8988T (cell line): ENCODE data around the gene NUDT9.
"Not testable (repeated sequence)": the region's sequence is repeated elsewhere in the genome, so short reads cannot be mapped to it uniquely, and the experiment has no call there.

ENCODE experiments used
- DNase-seq: peaks from one replicate; pipeline ENCODE4 v3.0.0; 2011

NUDT9 gene

GRCh38 chr4:87409420-87409939, 12.9 kb upstream of the NUDT9 start:
- no peak for DNase-seq

DNA sequence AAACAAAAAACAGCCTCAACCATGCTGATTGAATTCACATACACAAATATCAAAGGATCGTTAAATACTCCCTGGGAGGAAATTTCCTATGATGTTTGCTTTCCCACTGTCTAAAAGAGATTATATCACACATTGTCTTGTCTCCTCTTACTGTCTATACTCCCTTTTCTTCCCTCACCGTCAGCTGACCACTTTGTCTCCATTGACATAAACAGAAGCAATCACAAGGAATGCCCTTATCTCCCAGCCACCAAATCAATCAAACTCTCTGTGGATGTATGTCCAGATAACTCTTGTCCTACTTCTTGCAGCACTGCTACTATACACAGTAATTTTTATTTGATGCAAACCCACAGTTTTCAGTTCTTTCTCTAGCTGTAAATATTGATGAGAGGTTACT, 12.2 kb upstream of the NUDT9 start:
- no peak for DNase-seq

DNA sequence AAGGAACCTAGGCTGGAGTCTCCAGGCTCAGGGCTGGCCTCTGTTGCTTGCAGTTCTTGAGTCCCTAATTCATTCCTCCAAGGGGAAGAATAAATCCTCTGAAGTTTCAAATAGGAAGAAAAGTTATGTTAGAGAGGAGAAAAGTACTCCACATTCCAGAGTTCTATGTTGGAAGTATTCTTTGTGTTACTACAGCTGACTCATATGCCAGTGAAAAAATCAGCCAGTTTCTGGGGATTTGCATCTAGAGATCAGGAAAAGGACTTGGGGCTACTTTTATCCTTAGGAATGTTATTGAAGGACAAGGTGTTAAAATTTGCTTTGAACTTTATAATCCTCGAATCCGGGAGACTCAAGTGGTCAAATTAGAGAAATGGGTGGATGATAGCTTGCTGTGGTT, 11.7 kb upstream of the NUDT9 start:
- DNase-seq, result no peak

GRCh38 chr4:87414816-87415215, 7.6 kb upstream of the NUDT9 start:
- no peak for DNase-seq

DNA sequence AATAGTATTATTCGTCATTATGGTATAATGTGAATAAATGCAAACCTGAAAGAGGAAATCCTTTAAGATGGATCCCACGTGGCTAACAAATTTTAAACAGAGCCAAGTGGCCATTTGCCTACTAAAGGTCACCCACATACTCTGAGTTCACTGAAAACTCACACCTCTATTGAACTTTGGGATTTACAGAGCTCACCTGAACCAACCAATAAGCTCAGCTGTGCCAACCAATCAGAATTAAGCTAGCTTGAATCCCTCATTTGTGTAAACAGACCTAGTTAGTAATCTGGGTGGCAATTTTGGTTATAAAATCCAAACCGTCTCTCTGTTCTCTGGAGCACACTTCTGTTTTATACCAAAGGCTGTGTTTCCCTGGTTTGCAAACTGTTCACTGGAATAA, 5.4 kb upstream of the NUDT9 start:
- no peak for DNase-seq

DNA sequence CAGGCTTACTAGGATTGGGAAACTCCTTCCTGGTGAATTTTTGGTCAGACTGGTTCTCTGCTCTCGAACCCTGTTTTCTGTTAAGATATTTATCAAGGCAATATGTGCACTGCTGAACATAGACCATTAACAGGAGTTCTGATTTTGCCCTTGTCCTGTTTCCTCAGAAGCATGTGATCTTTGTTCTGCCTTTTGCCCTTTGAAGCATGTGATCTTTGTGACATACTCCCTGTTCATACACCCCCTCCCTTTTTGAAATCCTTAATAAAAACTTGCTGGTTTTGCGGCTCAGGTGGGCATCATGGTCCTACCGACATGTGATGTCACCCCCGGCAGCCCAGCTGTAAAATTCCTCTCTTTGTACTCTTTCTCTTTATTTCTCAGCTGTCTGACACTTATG, 4.0 kb upstream of the NUDT9 start:
- DNase-seq, result not testable (repeated sequence)

GRCh38 chr4:87419578-87420249, 2.7 kb upstream of the NUDT9 start:
- DNase-seq, result no peak

GRCh38 chr4:87420276-87420830, 2.0 kb upstream of the NUDT9 start:
- no peak for DNase-seq

GRCh38 chr4:87423317-87424098, 1.1 kb downstream of the NUDT9 start:
- no peak for DNase-seq

DNA sequence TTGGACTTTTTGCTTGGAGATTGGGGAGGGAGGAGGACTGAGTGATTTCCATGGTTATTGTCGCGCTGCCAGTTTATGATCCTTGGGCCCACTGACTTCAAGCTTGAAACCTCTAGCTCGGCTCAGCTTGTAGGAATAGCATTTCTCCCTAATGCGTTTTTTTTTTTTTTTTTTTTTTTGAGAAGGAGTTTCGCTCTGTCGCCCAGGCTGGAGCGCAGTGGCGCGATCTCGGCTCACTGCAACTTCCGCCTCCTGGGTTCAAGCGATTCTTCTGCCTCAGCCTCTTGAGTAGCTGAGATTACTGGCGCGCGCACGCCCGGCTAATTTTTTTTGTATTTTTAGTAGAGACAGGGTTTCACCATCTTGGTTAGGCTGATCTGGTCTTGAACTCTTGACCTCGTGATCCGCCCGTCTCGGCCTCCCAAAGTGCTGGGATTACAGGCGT, 1.7 kb downstream of the NUDT9 start:
- not testable (repeated sequence) for DNase-seq

GRCh38 chr4:87425711-87426110, 3.3 kb downstream of the NUDT9 start:
- DNase-seq, result no peak

- no peak for DNase-seq
Observed at GRCh38 chr4:87426865-87427517, 4.6 kb downstream of the NUDT9 start.

DNA sequence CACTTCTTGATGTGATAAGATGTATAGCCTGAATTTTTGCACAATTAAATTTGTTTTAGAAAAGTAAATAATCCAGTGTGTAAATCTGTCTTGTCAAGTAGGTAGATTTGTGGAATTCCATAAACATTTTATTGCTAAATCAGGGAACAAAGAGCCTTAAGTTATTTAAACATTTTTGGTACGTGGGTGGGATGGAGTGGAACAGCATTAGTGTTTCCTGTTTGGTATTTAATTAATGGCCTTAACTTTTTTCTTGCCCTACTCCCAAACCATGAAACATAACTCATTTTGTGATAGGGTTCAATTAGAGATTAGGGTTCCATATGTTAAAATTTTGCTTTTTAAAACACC, 5.1 kb downstream of the NUDT9 start:
- no peak for DNase-seq

- DNase-seq, result no peak
Observed at GRCh38 chr4:87428979-87429378, 6.6 kb downstream of the NUDT9 start.

DNA sequence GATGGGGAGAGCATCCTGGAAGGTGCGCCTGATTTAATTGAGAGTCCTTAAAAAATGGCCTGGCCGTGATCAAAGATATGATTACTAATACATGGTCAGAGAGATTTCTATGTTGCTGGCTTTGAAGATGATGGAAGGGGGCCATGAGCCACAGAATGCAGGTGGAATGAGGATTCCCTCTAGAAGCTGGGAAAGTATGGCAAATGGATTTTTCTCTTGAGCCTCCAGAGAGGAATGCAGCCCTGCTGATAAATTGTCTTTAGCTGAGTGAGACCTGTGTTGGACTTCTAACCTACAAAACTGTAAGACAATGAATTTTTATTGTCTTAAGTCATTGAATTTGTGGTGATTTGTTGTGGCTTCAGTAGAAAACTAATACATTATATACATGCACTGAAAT, 7.7 kb downstream of the NUDT9 start:
- no peak for DNase-seq

- no peak for DNase-seq
Observed at GRCh38 chr4:87433342-87433741, 11.0 kb downstream of the NUDT9 start.

DNA sequence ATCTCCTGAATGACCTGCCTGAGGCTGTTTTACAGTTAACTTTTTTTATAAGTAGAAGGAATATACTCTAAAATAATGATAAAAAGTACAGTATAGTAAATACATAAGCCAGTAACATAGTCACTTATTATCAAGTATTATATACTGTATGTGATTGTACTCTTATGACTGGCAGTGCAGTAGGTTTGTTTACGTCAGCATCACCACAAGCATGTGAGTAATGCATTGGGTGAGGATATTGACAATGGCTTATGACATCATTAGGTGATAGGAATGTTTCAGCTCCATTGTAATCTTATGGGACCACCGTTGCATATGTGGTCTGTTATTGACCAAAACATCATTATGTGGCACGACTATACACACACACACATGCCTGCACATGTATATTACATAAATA, 20.5 kb downstream of the NUDT9 start:
- no peak for DNase-seq

DNA sequence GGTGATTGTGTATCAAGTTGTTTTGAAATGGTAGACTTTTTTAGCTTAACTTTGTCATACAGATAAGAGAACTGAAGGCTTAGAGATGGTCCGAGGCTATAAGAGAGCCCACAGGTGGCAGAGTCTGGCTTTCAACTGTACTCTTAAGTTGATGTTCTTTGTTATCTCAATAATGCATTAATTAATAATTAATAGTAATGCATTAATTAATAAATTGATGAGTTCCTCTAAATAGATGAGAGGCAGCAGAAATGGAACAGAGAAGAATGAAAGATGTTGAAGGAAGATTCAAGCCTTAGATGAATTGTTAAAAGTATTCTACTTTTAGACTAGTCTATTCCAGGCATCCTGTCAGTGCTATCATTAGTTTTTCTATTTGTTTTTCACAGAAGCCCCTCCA, 22.4 kb downstream of the NUDT9 start:
- no peak for DNase-seq

DNA sequence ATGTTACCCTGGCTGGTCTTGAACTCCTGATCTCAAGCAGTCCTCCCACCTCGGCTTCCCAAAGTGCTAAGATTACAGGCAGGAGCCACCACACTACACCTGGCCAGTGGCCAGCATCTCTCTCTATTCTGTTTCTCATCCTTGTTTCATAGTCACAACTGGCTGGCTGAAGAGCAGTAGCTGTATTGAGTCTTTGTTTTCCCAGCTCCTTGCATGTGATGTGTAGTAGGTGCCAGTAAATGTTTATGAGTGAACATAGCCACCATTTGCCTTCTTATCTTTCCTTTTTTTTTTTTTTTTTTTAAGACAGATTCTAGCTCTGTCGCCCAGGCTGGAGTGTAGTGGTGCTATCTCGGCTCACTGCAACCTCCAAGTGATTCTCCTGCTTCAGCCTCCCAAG, 23.6 kb downstream of the NUDT9 start:
- no peak for DNase-seq

- not testable (repeated sequence) for DNase-seq
Observed at GRCh38 chr4:87446375-87446774, 24.0 kb downstream of the NUDT9 start.

DNA sequence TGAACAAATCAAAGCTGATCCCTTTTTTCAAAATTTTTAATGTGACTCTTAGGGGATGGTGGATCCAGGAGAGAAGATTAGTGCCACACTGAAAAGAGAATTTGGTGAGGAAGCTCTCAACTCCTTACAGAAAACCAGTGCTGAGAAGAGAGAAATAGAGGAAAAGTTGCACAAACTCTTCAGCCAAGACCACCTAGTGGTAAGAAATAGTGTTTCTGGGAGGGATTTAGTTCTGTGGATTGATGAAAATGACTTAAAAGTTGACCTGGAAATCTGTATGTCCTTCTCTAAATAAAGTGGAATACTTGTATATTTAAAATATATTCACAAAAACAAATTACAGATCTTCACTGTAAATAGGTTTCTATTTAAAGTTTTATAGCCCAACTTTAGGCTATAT, 29.2 kb downstream of the NUDT9 start:
- DNase-seq, result no peak

DNA sequence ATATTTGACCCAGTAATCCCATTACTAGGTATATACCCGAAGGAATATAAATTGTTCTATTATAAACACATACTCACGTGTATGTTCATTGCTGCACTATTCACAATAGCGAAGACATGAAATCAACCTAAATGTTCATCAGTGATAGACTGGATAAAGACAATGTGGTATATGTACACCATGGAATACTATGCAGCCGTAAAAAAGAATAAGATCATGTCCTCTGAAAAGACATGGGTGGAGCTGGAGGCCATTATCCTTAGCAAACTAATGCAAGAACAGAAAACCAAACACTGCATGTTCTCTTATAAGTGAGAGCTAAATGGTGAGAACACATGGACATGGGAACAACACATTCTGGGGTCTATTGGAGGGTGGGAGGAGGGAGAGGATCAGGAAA, 36.5 kb downstream of the NUDT9 start:
- no peak for DNase-seq

- DNase-seq, result no peak
Observed at GRCh38 chr4:87461281-87461700, 38.9 kb downstream of the NUDT9 start.

- no peak for DNase-seq
Observed at GRCh38 chr4:87462102-87462501, 39.7 kb downstream of the NUDT9 start.
